CD4-positive, alpha-beta T cell treated with Interleukin-4 for 4 hours (primary cell): ENCODE results near the gene DTD1.

ENCODE experiments used
- DNase-seq: peaks from one replicate; pipeline ENCODE4 v3.0.0-alpha.2; 2020

The DTD1 gene

GRCh38 chr20:18715564-18715963 is 127.7 kb downstream of the DTD1 start:
- no peak for DNase-seq

GRCh38 chr20:18717062-18717461 is 129.2 kb downstream of the DTD1 start:
- DNase-seq: no peak

- no peak for DNase-seq
Observed at GRCh38 chr20:18718129-18718528, 130.3 kb downstream of the DTD1 start.

DNA sequence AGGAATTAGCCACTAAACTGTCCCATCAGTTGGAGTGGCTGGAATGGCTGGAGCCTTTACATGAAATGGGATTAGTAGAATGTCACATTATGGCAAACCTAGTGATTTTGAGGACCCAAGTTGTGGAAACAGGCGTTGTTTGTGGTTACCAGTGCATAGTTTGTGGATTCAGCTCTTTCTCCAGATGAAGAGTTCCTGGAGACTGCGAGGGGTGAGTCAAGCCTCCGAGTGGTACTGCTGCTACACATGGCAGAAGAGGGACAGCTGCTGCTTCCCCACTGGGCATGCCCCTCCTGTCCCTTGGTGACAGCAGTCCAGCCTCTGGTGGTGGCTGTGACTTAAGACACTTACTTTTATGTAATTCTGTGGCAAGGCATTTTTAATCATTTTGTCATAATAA is 131.6 kb downstream of the DTD1 start:
- no peak for DNase-seq

DNA sequence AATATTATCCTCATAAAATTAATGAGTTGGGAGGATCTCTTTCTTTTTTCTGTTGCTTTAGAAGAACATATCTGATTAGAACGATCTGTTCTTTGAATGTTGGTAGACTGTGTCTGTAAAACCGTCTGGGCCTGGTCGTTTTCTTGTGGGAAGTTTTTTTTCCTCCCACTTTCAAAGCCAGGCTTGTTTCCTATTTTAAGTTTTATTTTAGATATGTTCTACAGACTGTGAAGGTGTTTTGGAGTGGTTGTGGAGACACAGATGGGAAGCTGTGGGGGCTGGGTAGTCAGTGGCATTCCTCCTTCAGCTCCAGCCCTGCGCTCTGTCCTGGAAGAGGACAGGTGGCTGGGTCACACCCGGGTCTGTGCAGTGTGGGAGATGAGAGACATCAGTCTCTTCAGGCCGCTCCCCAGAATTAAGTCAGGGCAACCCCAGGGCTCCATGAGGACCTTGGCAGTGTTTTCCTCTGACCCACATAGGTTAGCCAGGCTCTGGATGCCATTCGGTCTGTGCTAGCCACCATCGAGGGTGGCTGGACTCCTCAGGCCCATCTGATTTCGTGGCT is 133.8 kb downstream of the DTD1 start:
- no peak for DNase-seq

GRCh38 chr20:18722371-18722770 is 134.5 kb downstream of the DTD1 start:
- no peak for DNase-seq

GRCh38 chr20:18724077-18724476 is 136.2 kb downstream of the DTD1 start:
- DNase-seq: no peak

GRCh38 chr20:18724788-18725464 is 137.1 kb downstream of the DTD1 start:
- no peak for DNase-seq

GRCh38 chr20:18727032-18727508 is 139.2 kb downstream of the DTD1 start:
- no peak for DNase-seq

DNA sequence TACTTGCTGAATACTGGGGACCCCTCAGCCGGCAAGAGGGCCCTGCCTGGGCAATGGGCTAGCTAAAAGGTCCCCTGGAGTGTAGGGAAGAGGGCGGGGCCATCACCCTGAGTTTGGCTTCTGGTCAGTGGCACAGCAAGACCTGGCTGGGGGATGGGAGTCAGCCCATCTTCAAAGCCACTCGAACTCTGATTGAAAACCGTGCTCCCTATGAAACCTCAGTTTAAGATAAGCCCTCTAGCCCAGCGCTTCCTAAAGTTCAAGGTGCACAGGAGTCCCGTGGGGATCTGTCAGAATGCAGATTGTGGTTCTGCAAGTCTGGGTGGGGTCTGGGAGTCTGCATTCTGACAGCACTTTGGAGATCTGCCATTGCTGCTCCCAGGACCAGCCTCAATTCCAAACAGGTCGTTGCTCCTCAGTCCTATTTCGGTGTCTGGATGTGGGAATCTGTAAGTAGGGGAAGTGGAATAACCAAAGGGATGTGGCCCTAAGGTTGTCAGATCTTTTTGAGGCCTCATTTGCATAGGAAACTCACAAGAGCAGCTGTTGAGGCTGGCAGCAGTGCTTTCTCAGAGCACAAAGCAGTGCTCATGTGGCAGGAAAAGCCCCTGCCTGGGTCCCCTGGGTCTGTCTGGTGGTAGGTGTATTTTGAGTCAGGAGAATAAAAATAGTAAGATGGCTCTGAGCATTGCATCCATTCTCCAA is 140.5 kb downstream of the DTD1 start:
- DNase-seq: no peak

GRCh38 chr20:18728870-18729224 is 141.0 kb downstream of the DTD1 start:
- DNase-seq: no peak

DNA sequence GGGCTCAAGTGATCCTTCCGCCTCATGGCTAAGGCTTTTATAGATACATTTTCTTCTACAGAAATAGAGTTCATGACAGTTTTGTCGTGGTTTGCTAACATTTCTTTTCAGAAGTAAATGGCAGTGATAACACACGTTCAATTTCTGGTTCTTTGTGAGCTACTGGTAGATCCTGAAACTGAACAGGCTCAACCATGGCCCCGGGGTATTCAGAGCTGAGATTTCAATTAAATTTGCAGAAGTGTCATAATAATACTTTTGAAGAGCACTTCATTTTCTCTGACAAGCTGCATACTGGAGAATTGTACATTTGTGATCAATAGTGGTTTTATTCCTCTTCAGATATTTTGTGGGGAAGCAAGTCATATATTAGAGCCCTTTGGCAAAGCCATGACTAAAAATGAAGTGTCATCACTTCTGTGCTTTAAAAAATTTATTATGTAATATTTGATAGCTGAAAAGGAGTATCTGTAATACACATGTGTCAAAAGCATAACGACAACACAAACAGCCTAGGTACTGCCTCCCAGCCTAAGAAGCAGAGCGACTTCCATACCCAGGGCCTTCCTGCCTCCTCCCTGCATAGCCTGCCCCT is 141.5 kb downstream of the DTD1 start:
- DNase-seq: no peak

DNA sequence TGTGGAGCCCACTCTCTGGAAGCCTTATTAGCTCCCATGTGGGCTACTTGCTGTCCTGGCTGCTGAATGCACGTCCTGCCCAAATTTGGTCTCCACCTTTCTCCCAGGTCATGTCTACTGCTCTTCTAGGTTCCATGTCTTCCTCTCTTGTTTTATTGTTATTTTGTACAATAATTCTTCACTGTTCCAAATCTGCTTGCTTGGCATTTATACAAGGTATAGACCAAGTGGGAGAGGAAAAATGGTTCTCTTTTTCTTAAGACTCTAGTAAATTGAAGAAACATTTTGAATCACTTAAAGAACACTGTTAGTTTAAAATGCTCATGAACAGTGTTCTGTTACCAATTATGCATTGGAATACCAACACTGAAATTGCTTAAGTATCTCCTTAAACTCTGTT is 144.1 kb downstream of the DTD1 start:
- no peak for DNase-seq

GRCh38 chr20:18734525-18735189 is 146.8 kb downstream of the DTD1 start:
- no peak for DNase-seq

DNA sequence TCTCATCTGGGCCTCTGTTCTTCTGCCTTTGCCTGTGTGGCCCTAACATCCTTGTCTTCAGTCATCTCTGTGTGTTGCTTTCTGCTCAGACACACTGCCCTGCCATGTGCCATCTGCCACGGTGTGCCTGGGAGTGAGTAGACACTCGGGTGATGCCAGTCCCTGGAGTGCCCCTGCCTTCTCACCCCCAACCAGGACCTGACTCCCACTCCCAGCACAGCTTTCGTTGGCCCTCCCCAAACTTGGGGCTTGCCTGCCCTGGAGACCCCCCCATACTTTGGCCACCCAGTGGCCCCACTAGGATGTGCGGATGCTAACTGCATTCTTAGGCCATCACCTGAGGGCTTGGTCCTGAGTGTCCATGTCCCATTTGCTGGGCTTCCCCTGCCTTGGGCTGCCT is 149.3 kb downstream of the DTD1 start:
- DNase-seq: no peak

DNA sequence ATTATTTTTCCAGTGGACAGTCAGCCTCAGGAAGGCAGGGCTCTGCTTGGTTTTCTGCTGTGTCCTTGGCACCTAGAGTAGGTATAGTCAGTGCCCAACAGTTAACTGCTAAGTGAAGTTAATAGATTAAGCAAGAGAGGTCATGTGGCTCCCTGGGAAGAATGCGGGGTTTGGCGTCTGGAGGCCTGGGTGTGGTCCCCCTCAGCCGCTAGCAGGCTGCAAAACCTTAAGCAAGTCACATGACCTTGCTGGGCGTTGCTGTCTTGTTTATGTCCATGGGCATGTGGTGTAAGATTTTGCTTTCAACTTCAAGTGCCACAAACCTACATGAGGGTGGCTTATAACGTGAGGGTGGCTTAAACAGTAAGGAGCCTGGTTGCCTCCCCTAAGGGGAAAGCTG is 150.2 kb downstream of the DTD1 start:
- DNase-seq: peak; percentile 65

- no peak for DNase-seq
Observed at GRCh38 chr20:18738888-18739287, 151.0 kb downstream of the DTD1 start.

- no peak for DNase-seq
Observed at GRCh38 chr20:18739751-18740166, 151.9 kb downstream of the DTD1 start.

DNA sequence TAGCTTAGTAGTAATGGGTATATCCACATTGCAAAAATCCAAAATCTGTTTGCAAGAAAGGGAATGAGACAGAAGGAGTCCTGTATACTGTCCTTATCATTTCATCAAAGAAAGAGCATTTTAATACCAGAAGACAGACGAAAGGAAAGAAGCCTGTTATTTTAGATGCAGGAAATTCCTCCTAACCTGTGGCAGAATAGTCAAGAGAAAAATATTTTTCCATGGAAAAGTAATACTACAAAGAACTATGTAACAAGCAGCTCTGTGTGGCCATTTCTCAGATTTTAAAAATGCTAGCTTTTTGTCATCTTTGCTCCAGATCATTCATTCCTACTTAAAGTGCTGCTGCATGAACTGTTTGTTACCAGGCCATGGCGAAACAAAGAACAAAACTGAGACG is 152.9 kb downstream of the DTD1 start:
- DNase-seq: no peak

GRCh38 chr20:18742841-18743240 is 155.0 kb downstream of the DTD1 start:
- no peak for DNase-seq

DNA sequence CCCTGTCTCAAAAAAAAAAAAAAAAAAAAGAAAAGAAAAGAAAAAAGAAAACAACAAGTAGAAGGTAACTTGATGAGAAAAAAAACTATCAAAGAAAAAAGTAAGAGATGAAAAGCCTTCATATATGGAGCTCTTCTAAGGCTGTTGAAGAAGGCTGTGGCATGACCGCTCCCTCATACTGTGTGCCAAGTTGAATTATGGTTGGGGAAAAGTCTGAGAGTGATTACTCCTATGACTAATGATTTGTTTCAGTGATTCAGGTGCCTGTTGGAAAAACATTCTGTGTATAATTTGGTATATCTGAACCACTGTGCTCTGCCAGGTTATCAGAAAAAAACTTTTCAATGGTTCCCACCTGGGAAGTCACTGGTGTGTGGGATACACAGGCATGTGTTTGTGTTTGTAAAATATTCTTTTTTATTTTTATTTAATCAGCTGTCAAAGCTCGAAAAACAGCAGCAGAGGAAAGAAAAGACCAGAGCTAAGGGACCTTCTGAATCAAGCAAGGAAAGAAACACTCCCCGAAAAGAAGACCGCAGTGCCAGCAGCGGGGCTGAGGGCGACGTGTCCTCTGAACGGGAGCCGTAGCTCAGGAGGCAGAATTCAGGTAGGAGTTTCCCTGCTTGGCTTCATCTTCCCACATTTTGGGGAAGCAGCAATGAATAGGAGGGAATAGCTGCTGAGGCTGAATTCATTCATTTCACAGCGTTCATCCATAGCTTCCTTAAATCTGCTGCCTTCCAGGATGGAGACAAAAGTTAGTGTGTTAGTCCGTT is 156.0 kb downstream of the DTD1 start:
- no peak for DNase-seq

DNA sequence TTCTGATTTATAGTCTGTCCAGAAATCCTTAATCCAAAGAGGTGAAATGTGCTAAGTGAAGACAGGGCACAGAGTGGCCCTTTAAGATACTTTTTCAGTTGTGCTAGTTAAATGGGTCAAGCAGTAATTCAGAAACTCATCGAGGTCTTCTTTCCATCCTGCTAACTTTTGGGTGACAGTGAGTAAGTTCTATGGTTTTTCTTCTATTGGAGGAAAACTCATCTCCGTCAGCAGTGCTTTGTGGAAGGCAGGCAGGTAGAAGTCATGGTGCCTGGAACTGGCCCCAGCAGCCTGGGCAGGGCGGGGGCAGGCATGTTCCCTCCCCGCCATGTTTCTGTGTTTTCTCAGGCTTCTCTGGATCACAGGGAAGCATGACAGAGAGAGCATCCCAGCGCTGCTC is 159.2 kb downstream of the DTD1 start:
- no peak for DNase-seq

DNA sequence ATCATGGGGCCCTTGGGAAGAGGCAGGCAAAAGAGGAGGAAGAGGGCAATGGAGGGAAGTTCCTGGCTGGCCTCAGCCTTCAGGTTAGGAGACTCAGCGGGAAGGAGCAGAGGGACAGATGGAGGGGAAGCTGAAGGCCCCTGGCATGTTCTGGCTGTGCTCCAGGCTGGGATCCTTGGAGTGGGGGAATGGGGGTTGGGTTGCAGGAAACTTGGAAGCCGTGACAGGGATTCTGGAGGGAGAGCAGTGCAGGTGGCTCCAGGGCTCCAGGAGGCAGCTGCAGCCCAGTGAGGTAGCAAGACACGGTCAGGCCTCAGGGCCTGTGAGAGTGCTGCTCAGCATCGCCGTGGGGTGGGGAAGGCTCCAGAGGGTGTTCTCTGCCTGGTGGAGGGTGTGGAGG is 161.1 kb downstream of the DTD1 start:
- DNase-seq: no peak
